GM12865 (cell line): Measurements from ENCODE around the gene PDE5A.

Experiments used
- DNase-seq: peaks from one replicate; pipeline ENCODE4 v3.0.0; 2010; ENCODE audit warnings: low read depth
- H3K4me3 ChIP-seq: 2 replicates; pipeline ENCODE4 v1.5.1; 2011; ENCODE audit warnings: mild to moderate bottlenecking, low read depth, low read length, control low read depth
- TF ChIP-seq, protein P1 (sequence below): IDR thresholded peaks from 2 replicates; pipeline ENCODE4 v1.5.1; 2011; ENCODE audit warnings: low read length, control low read depth, low read depth, inconsistent platforms; ENCODE audit not compliant: insufficient read depth; ENCODE audit errors: missing control alignments

PDE5A gene

DNA sequence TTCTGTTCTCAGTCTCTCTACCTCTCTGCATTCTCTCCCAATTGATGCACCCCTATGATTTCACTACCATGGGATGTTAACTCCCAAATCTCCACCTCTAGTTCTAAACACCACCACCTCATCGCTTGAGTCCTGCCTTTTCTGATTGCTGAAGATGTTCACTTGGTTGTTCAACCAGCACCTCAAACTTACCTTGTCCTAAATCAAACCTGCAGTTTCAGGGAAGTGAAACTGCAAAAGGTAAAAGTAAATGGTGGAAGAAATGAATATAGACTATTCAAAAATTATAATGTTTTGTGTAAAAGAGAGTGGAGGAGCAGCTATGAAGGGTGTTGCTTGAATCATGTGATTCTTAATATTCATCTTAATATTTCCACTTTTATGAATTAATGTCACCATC lies 91.0 kb downstream of the PDE5A start:
- no peak for DNase-seq
- no peak overlapping the region for H3K4me3 ChIP-seq
- TF ChIP-seq, protein P1, sequence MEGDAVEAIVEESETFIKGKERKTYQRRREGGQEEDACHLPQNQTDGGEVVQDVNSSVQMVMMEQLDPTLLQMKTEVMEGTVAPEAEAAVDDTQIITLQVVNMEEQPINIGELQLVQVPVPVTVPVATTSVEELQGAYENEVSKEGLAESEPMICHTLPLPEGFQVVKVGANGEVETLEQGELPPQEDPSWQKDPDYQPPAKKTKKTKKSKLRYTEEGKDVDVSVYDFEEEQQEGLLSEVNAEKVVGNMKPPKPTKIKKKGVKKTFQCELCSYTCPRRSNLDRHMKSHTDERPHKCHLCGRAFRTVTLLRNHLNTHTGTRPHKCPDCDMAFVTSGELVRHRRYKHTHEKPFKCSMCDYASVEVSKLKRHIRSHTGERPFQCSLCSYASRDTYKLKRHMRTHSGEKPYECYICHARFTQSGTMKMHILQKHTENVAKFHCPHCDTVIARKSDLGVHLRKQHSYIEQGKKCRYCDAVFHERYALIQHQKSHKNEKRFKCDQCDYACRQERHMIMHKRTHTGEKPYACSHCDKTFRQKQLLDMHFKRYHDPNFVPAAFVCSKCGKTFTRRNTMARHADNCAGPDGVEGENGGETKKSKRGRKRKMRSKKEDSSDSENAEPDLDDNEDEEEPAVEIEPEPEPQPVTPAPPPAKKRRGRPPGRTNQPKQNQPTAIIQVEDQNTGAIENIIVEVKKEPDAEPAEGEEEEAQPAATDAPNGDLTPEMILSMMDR, result no peak

DNA sequence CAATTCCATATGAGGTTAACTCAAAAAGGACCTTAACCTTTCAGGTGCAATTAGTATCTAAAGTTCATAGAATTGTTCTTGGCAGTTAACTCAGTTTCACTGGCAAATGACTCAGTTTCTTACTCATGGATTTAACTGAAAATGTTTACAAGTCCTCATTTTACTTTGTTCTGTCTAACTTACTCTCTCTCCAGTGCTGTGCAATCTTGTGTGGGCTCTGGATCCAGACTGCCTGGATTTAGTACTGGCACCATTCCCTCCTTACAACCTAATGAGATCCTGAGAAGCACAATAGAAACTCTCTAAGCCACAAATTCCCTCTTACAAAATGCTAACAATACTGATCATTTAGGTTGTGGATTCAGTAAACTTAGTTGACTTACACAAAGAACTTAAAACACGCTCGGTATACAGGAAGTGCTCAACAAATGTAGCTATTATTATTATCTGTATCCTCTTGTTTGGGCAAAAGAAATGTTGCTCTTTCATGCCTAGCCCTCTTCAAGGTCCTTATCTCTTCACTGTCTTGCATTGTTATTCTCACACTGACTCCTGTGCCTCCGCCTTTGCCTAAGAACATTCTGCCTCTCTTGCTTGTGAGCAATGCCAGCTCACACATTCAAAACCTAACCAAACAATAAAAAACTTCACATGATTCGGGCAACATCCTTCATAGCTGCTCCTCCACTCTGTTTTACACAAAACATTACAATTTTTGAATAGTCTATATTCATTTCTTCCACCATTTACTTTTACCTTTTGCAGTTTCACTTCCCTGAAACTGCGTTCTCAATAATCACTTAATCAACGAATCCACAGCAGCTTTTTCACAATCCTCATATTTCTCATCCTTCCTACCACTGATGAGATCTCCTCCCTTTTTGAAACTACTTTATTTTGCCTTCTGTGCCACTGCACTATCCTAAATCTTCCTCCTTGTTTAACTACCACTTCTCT lies 91.8 kb downstream of the PDE5A start:
- H3K4me3 ChIP-seq, result no peak overlapping the region
- TF ChIP-seq, protein P1, result no peak
- DNase-seq, result no peak

- no peak overlapping the region for H3K4me3 ChIP-seq
- DNase-seq, result no peak
- TF ChIP-seq, protein P1, result no peak
Measured at GRCh38 chr4:119532319-119532718, 96.3 kb downstream of the PDE5A start.

DNA sequence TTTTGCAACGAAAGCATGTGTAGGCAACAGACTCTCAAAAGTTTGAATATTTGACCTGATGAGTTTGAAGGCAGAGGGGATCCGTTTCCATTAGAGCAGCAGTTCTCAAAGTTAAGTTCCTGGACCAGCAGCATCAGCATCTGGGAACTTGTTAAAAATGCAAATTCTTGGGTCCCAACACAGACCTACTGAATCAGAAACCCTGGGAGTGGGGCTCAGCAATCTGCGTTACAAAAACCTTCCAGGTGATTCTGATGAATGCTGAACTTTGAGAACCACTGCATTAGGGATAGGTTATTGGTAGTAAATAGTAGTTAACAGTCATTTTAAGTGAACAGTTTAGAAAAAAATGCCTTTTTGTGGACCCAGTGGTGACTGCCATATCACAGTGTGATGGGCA lies 98.8 kb downstream of the PDE5A start:
- TF ChIP-seq, protein P1, result no peak

DNA sequence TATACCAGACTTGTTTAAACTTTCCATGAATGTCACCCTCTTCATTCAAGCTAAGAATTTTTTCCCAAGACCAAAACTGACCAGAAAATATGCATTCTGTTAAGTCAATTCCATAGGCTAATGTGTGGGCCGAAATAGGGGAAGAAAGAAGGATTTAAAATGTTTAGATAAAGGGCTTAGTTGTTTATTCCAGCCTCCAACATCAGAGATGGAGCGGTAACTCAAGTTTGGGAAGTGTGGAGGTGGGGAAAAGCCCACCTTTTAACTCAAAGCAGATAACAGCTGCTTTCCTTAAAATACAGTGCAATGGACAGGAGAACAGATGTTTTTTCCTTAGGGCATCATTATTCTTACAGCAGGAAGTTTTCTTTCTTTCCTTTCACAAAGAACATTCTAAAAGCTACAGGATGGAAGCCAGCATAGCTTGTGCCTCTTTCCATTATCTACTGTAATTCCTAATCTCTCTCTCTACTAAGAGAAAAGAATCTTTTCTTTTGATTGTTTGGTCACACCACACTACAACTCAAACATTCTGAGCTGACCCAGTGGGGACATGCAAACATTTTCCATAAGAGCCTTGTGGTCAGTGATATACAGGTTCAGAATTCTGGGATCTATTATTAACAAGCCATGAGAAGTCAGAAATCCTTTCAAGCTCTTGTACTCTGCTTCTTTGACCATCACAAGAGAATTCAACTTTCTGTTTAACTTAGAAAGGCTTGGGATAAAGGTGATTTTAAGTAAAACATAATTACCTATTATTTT lies 101.6 kb downstream of the PDE5A start:
- TF ChIP-seq, protein P1, result no peak
- no peak for DNase-seq
- no peak overlapping the region for H3K4me3 ChIP-seq

More for the DNA sequence above, 98.8 kb downstream of the PDE5A start:
- no peak overlapping the region for H3K4me3 ChIP-seq
- no peak for DNase-seq

GRCh38 chr4:119525771-119526712 lies 102.6 kb downstream of the PDE5A start:
- no peak overlapping the region for H3K4me3 ChIP-seq
- no peak for DNase-seq
- TF ChIP-seq, protein P1, result no peak
